Measurements from ENCODE around the gene FBXL2.
"Not testable (repeated sequence)": the region's sequence is repeated elsewhere in the genome, so short reads cannot be mapped to it uniquely, and the experiment has no call there.

Gene FBXL2

GRCh38 chr3:33331414-33331813 is 54.2 kb downstream of the FBXL2 start:
- H3K4me3 ChIP-seq (ENCODE audit: low read length), result no peak overlapping the region
- TF ChIP-seq CTCF (IDR thresholded peaks at IDR 0.05; ENCODE audit: insufficient read depth, low read depth, low read length, missing control alignments), result no peak
- no peak for DNase-seq (ENCODE audit: low read depth)

- H3K4me3 ChIP-seq (ENCODE audit: low read length), result no peak overlapping the region
- no peak for TF ChIP-seq CTCF (IDR thresholded peaks at IDR 0.05; ENCODE audit: insufficient read depth, low read depth, low read length, missing control alignments)
- DNase-seq (ENCODE audit: low read depth), result no peak
Measured at GRCh38 chr3:33334364-33334763, 57.1 kb downstream of the FBXL2 start.

GRCh38 chr3:33338936-33339465 is 61.8 kb downstream of the FBXL2 start:
- not testable (repeated sequence) for H3K4me3 ChIP-seq (ENCODE audit: low read length); DNase-seq (ENCODE audit: low read depth)

GRCh38 chr3:33339758-33340157 is 62.5 kb downstream of the FBXL2 start:
- no peak for DNase-seq (ENCODE audit: low read depth)
- H3K4me3 ChIP-seq (ENCODE audit: low read length), result no peak overlapping the region
- no peak for TF ChIP-seq CTCF (IDR thresholded peaks at IDR 0.05; ENCODE audit: insufficient read depth, low read depth, low read length, missing control alignments)

GRCh38 chr3:33355611-33356010 is 78.4 kb downstream of the FBXL2 start:
- peak; percentile 72 for DNase-seq (ENCODE audit: low read depth)
- no peak overlapping the region for H3K4me3 ChIP-seq (ENCODE audit: low read length)
- no peak for TF ChIP-seq CTCF (IDR thresholded peaks at IDR 0.05; ENCODE audit: insufficient read depth, low read depth, low read length, missing control alignments)

- H3K4me3 ChIP-seq (ENCODE audit: low read length), result no peak overlapping the region
- DNase-seq (ENCODE audit: low read depth), result no peak
- TF ChIP-seq CTCF (IDR thresholded peaks at IDR 0.05; ENCODE audit: insufficient read depth, low read depth, low read length, missing control alignments), result no peak
Measured at GRCh38 chr3:33358172-33358781, 81.0 kb downstream of the FBXL2 start.

- H3K4me3 ChIP-seq (ENCODE audit: low read length), result no peak overlapping the region
- peak; percentile 89 for DNase-seq (ENCODE audit: low read depth)
- TF ChIP-seq CTCF (IDR thresholded peaks at IDR 0.05; ENCODE audit: insufficient read depth, low read depth, low read length, missing control alignments), result no peak
Measured at GRCh38 chr3:33360136-33360825, 83.0 kb downstream of the FBXL2 start.

Measured in epithelial cell of esophagus (primary cell).